Fibroblast of lung (primary cell): ENCODE measurements around the gene CDKN2A.

Experiments
- CTCF ChIP-seq, 2 donors: IDR thresholded peaks in 1 of 2; conservative IDR thresholded peaks in 1 of 2; 1 replicate in 1 of 2; 2 replicates in 1 of 2; pipeline ENCODE4 v1.5.1; 2011 to 2012; ENCODE audit warnings: low read length in 2 of 2, control low read depth in 1 of 2, inconsistent platforms in 1 of 2, low read depth in 1 of 2, mild to moderate bottlenecking in 1 of 2
- EZH2 ChIP-seq: IDR thresholded peaks from 2 replicates; pipeline ENCODE4 v1.5.1; 2012; ENCODE audit warnings: low read length, control low read depth, mild to moderate bottlenecking; ENCODE audit errors: missing control alignments

GRCh38 chr9:22029231-22029630 is 35.0 kb upstream of the CDKN2A start:
- no peak for TF ChIP-seq CTCF (conservative IDR thresholded peaks at IDR 0.05 in 1 of 2, IDR thresholded peaks at IDR 0.05 in 1 of 2; ENCODE audit: low read depth in 1 of 2, low read length in 2 of 2)
- TF ChIP-seq EZH2, result no peak
